ENCODE measurements around the gene CEPT1.

- no peak for TF ChIP-seq EZH2phosphoT487 (conservative IDR thresholded peaks at IDR 0.05; ENCODE audit: low read length)
- TF ChIP-seq CTCF (IDR thresholded peaks at IDR 0.05; ENCODE audit: insufficient read depth, low read length, poor library complexity, severe bottlenecking): no peak
Measured at GRCh38 chr1:111227434-111227833, 87.4 kb downstream of the CEPT1 start, which contains the start of gene CHI3L2.
